ENCODE data around the gene TSHZ1. TPM values are rescaled to one million over a fixed set of nuclear protein-coding genes. Genes with fewer than 3 reads are reported as not detected.
A peak's percentile ranks its signal among the peaks of the same experiment; 100 is the strongest.

The TSHZ1 gene
- total and polyA plus RNA-seq, 2 experiments from 2014 or later: 0.23 to 0.38 TPM

DNA sequence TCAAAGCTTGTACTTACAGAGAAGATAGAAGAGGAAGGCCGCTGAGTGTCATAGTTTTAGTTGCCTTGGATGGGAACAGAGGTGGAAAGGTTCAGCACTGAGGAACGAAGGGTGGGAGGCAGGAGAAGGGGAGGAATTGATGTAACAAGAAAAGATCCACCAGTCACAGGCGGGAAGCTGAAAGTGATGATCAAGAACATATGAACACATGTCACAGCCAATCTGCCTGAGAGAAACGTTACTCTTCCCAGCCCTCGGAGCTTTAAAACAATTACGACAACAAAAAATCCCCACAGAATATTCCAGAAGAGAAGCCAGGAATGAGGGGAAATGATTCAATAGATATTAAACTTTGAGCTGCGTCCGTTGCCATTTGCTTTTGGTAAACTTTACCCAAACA is 87.1 kb downstream of the TSHZ1 start (continued):
- TF ChIP-seq, protein P1, sequence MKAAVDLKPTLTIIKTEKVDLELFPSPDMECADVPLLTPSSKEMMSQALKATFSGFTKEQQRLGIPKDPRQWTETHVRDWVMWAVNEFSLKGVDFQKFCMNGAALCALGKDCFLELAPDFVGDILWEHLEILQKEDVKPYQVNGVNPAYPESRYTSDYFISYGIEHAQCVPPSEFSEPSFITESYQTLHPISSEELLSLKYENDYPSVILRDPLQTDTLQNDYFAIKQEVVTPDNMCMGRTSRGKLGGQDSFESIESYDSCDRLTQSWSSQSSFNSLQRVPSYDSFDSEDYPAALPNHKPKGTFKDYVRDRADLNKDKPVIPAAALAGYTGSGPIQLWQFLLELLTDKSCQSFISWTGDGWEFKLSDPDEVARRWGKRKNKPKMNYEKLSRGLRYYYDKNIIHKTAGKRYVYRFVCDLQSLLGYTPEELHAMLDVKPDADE (IDR thresholded peaks at IDR 0.05): no peak
- no peak for TF ChIP-seq POLR2AphosphoS5 (IDR thresholded peaks at IDR 0.05; ENCODE audit: low read depth)

DNA sequence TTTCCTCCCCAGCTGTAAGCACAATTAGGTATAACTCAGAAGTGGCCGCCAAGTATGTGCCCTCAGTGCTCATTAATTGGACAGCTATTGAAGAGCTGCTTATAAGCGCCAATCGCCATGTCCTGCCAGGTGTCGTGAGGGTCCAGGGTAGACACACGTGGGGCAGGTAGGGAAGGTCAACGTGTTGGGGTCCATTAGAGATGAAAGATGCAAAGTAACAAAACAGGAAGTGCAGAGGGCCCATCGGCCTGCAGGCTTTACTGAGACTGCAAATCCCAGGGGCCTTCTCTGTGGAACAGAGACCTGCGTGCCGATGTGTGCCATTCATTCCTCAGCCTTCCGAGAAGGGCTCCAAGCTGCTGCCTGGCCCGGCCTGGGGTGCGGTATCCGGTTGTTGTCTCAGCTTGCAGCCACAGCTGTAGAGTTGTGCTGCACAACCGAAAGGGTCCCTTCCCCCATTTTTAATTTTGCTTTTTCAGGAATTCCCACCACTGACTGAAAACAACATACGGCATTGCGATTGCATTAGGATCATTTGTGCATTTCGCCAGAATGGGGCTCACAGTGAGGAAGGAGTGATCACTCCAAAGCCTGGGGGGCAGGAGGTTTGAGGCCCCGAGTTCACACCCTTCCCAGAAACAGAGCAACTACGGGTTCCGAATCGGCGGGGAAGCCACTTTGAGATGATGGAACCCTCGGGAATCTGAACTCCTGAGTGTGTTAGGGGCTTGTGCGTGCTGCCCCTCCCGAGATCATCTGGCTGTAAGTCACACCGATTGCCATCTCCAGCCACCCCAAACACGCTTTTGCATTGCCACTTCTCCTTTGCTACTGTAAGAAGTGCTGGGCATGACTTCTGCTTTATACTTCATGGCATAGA is 94.3 kb downstream of the TSHZ1 start:
- Mint-ChIP-seq H3K27me3 (ENCODE audit: insufficient read depth, low read depth, poor library complexity) (peaks cover 2% of the 10 kb centered on the region), H3K36me3 (ENCODE audit: low read depth) (no peaks in the 10 kb centered on the region; the same call in 2 of the 3 replicates), H3K4me1 (no peaks in the 10 kb centered on the region), H3K4me3 (no peak overlapping the region), H3K27ac (no peak overlapping the region), H3K9me3 (peaks cover 8% of the 10 kb centered on the region)
- no peak overlapping the region for H3K4me2 ChIP-seq
- H3K4me3 ChIP-seq: no peak overlapping the region
- no peaks in the 10 kb centered on the region for H4K20me1 ChIP-seq (replicated peaks; ENCODE audit: insufficient read depth)
- ATAC-seq (no peak), DNase-seq (ENCODE audit: low spot score) (no peak)
- H3F3A ChIP-seq (replicated peaks; ENCODE audit: low read depth): no peaks in the 10 kb centered on the region
- H3K4me1 ChIP-seq (ENCODE audit: insufficient read depth): no peaks in the 10 kb centered on the region
- H3K27me3 ChIP-seq (ENCODE audit: insufficient read depth): no peaks in the 10 kb centered on the region
- H3K27ac ChIP-seq (ENCODE audit: low read depth): no peak overlapping the region
- no peaks in the 10 kb centered on the region; the same call in 1 of the 2 replicates for H3K9me2 ChIP-seq (ENCODE audit: insufficient read depth)
- no peaks in the 10 kb centered on the region for H3K79me2 ChIP-seq (replicated peaks; ENCODE audit: insufficient read depth)
- H3K36me3 ChIP-seq (ENCODE audit: insufficient read depth): no peaks in the 10 kb centered on the region
- peak overlapping the region; percentile 14; the same call in 1 of the 2 replicates for H2AFZ ChIP-seq
- TF ChIP-seq ZNF114 (CRISPR knock-in tag; IDR thresholded peaks at IDR 0.05) (no peak), CREB1 (CRISPR knock-in tag; IDR thresholded peaks at IDR 0.05; ENCODE audit: low read depth) (no peak), ZNF331 (CRISPR knock-in tag; IDR thresholded peaks at IDR 0.05; ENCODE audit: low read depth) (no peak), CTCF (conservative IDR thresholded peaks at IDR 0.05; ENCODE audit: low read depth in 2 of 2) (no peak), STAT1 (IDR thresholded peaks at IDR 0.05; ENCODE audit: unreplicated experiment) (no peak)
- TF ChIP-seq, protein P2, sequence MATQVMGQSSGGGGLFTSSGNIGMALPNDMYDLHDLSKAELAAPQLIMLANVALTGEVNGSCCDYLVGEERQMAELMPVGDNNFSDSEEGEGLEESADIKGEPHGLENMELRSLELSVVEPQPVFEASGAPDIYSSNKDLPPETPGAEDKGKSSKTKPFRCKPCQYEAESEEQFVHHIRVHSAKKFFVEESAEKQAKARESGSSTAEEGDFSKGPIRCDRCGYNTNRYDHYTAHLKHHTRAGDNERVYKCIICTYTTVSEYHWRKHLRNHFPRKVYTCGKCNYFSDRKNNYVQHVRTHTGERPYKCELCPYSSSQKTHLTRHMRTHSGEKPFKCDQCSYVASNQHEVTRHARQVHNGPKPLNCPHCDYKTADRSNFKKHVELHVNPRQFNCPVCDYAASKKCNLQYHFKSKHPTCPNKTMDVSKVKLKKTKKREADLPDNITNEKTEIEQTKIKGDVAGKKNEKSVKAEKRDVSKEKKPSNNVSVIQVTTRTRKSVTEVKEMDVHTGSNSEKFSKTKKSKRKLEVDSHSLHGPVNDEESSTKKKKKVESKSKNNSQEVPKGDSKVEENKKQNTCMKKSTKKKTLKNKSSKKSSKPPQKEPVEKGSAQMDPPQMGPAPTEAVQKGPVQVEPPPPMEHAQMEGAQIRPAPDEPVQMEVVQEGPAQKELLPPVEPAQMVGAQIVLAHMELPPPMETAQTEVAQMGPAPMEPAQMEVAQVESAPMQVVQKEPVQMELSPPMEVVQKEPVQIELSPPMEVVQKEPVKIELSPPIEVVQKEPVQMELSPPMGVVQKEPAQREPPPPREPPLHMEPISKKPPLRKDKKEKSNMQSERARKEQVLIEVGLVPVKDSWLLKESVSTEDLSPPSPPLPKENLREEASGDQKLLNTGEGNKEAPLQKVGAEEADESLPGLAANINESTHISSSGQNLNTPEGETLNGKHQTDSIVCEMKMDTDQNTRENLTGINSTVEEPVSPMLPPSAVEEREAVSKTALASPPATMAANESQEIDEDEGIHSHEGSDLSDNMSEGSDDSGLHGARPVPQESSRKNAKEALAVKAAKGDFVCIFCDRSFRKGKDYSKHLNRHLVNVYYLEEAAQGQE (IDR thresholded peaks at IDR 0.05; ENCODE audit: unreplicated experiment): no peak
- TF ChIP-seq, protein P1 (IDR thresholded peaks at IDR 0.05): no peak
- TF ChIP-seq, protein P3, sequence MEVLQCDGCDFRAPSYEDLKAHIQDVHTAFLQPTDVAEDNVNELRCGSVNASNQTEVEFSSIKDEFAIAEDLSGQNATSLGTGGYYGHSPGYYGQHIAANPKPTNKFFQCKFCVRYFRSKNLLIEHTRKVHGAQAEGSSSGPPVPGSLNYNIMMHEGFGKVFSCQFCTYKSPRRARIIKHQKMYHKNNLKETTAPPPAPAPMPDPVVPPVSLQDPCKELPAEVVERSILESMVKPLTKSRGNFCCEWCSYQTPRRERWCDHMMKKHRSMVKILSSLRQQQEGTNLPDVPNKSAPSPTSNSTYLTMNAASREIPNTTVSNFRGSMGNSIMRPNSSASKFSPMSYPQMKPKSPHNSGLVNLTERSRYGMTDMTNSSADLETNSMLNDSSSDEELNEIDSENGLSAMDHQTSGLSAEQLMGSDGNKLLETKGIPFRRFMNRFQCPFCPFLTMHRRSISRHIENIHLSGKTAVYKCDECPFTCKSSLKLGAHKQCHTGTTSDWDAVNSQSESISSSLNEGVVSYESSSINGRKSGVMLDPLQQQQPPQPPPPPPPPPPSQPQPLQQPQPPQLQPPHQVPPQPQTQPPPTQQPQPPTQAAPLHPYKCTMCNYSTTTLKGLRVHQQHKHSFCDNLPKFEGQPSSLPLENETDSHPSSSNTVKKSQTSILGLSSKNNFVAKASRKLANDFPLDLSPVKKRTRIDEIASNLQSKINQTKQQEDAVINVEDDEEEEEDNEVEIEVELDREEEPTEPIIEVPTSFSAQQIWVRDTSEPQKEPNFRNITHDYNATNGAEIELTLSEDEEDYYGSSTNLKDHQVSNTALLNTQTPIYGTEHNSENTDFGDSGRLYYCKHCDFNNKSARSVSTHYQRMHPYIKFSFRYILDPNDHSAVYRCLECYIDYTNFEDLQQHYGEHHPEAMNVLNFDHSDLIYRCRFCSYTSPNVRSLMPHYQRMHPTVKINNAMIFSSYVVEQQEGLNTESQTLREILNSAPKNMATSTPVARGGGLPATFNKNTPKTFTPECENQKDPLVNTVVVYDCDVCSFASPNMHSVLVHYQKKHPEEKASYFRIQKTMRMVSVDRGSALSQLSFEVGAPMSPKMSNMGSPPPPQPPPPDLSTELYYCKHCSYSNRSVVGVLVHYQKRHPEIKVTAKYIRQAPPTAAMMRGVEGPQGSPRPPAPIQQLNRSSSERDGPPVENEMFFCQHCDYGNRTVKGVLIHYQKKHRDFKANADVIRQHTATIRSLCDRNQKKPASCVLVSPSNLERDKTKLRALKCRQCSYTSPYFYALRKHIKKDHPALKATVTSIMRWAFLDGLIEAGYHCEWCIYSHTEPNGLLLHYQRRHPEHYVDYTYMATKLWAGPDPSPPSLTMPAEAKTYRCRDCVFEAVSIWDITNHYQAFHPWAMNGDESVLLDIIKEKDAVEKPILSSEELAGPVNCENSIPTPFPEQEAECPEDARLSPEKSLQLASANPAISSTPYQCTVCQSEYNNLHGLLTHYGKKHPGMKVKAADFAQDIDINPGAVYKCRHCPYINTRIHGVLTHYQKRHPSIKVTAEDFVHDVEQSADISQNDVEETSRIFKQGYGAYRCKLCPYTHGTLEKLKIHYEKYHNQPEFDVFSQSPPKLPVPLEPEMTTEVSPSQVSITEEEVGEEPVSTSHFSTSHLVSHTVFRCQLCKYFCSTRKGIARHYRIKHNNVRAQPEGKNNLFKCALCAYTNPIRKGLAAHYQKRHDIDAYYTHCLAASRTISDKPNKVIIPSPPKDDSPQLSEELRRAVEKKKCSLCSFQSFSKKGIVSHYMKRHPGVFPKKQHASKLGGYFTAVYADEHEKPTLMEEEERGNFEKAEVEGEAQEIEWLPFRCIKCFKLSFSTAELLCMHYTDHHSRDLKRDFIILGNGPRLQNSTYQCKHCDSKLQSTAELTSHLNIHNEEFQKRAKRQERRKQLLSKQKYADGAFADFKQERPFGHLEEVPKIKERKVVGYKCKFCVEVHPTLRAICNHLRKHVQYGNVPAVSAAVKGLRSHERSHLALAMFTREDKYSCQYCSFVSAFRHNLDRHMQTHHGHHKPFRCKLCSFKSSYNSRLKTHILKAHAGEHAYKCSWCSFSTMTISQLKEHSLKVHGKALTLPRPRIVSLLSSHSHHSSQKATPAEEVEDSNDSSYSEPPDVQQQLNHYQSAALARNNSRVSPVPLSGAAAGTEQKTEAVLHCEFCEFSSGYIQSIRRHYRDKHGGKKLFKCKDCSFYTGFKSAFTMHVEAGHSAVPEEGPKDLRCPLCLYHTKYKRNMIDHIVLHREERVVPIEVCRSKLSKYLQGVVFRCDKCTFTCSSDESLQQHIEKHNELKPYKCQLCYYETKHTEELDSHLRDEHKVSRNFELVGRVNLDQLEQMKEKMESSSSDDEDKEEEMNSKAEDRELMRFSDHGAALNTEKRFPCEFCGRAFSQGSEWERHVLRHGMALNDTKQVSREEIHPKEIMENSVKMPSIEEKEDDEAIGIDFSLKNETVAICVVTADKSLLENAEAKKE (CRISPR knock-in tag; IDR thresholded peaks at IDR 0.05): no peak

All from GM23338 (cell line).